ENCODE data around the gene ZNHIT3. TPM values are rescaled to one million over a fixed set of nuclear protein-coding genes. Genes with fewer than 3 reads are reported as not detected.

The ZNHIT3 gene
- total RNA-seq, 2 donors from 2014 or later = 29.0 to 31.6 TPM

DNA sequence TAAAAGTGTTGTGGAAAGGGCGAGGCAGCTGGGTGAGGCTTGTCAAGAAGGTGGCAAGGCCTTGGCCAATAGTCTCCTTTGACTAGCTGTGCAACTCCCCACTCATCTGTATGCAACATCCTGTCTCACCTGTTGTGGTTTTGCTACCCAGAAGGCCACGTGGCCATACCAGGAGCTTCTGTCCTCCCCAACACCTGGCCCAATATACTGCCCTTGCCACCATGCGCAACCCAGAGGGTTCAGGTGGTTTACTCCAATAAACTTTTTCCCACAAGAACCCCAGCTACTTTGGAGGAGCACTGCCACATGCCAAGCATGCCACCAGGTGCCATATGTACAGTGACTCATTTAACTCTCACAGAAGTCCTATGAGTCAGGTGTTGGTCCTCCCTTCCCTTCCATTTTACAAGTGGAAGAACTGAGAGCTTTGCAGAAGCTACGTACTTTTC lies 38.0 kb downstream of the ZNHIT3 start:
- Histone ChIP-seq H3K4me3 (no peak overlapping the region), H3K9me3 (no peaks in the 10 kb centered on the region), H3K4me1 (no peaks in the 10 kb centered on the region), H3K9ac (ENCODE audit: low read depth in 2 of 2, low read length in 2 of 2) (no peak overlapping the region), H3K27ac (no peak overlapping the region), H3K27me3 (no peaks in the 10 kb centered on the region), H3K36me3 (no peaks in the 10 kb centered on the region)
- DNase-seq = no peak
- TF ChIP-seq, protein P1, sequence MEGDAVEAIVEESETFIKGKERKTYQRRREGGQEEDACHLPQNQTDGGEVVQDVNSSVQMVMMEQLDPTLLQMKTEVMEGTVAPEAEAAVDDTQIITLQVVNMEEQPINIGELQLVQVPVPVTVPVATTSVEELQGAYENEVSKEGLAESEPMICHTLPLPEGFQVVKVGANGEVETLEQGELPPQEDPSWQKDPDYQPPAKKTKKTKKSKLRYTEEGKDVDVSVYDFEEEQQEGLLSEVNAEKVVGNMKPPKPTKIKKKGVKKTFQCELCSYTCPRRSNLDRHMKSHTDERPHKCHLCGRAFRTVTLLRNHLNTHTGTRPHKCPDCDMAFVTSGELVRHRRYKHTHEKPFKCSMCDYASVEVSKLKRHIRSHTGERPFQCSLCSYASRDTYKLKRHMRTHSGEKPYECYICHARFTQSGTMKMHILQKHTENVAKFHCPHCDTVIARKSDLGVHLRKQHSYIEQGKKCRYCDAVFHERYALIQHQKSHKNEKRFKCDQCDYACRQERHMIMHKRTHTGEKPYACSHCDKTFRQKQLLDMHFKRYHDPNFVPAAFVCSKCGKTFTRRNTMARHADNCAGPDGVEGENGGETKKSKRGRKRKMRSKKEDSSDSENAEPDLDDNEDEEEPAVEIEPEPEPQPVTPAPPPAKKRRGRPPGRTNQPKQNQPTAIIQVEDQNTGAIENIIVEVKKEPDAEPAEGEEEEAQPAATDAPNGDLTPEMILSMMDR (IDR thresholded peaks at IDR 0.05) = no peak
- intact Hi-C loops (cut with DNase I) = no loop called here

DNA sequence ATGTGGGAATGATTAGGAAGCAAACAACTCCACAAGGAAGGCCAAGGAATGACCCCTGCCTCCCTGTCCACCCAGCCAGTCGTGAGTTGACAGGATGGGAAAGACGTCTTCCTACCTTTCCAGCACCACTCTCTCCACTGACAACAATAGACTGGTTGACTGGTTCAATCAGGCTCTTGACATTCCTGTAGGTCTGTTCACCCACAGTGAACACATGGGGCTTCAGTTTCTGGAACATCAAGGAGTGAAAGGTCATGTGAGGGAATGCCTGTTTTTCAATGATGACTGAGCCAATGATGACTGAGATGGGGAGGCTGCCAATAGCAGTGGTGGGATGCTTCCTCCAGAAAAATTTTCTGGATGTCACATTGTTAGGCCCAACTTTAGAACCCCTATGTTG lies 38.6 kb downstream of the ZNHIT3 start:
- H3K4me3 ChIP-seq = no peak overlapping the region
- intact Hi-C loops (cut with DNase I) = no loop called here
- no peaks in the 10 kb centered on the region for H3K27me3 ChIP-seq
- TF ChIP-seq, protein P1 (IDR thresholded peaks at IDR 0.05) = no peak
- no peaks in the 10 kb centered on the region for H3K36me3 ChIP-seq
- H3K9me3 ChIP-seq = no peaks in the 10 kb centered on the region
- no peak overlapping the region for H3K27ac ChIP-seq
- no peak overlapping the region for H3K9ac ChIP-seq (ENCODE audit: low read depth in 2 of 2, low read length in 2 of 2)
- H3K4me1 ChIP-seq = no peaks in the 10 kb centered on the region
- DNase-seq = no peak

DNA sequence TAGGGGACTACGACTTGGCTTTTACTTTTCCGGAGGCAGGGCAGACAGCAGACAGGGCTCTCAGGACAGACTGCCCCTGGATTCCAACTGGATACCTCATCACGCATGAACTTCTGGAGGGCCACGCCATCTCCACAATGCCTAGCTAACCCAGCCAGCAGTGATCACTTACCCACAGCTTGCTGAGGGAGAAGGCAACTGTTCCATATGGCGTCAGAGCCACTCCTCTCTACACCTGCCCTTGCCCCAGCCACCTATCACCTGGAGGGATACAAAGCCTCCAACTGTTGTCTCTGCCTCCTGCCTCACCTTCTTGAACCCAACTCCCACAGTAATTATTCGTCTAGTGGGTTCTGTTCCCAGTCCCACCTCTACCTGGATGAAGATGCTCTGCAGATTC lies 39.4 kb downstream of the ZNHIT3 start:
- intact Hi-C loops (cut with DNase I) = no loop called here
- Histone ChIP-seq H3K4me1 (no peaks in the 10 kb centered on the region), H3K36me3 (no peaks in the 10 kb centered on the region), H3K9me3 (no peaks in the 10 kb centered on the region), H3K4me3 (no peak overlapping the region), H3K9ac (ENCODE audit: low read depth in 2 of 2, low read length in 2 of 2) (no peak overlapping the region), H3K27ac (no peak overlapping the region), H3K27me3 (no peaks in the 10 kb centered on the region)
- no peak for DNase-seq
- TF ChIP-seq, protein P1 (IDR thresholded peaks at IDR 0.05) = no peak

DNA sequence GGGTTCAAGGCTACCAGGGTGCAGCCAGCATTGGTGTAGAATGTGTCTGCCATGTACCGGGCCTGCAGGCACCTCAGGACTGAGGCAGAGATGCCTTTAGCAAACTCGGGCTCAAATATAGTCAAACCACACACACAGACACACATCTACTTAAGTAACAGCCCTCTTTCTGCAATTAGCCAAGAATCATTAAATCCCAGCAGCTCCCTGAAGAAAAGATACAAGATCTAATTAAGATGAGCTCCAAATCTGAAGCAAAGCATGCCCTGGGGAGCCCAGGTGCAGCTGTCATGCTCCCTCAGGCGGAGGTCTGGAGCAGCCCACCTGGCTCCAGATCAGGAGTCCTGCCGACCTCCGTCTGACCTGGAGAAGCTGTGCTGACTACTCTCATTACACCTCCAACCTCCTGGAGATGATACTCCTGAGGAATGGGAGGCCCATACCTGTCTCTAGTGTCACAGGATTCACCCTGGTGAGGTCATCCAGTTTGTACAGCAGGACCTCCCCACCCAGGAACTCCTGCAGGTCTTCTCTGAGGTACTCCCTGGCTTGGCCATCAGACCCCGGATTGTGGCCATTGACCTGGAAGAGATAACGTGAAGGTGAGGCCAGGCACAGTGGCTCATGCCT lies 41.3 kb downstream of the ZNHIT3 start:
- H3K27me3 ChIP-seq = no peaks in the 10 kb centered on the region
- no peak overlapping the region for H3K27ac ChIP-seq
- H3K4me3 ChIP-seq = no peak overlapping the region
- H3K9me3 ChIP-seq = no peaks in the 10 kb centered on the region
- TF ChIP-seq, protein P1 (IDR thresholded peaks at IDR 0.05) = no peak
- no peak for DNase-seq
- intact Hi-C loops (cut with DNase I) = no loop called here
- no peak overlapping the region for H3K9ac ChIP-seq (ENCODE audit: low read depth in 2 of 2, low read length in 2 of 2)
- no peaks in the 10 kb centered on the region for H3K4me1 ChIP-seq
- H3K36me3 ChIP-seq = no peaks in the 10 kb centered on the region

DNA sequence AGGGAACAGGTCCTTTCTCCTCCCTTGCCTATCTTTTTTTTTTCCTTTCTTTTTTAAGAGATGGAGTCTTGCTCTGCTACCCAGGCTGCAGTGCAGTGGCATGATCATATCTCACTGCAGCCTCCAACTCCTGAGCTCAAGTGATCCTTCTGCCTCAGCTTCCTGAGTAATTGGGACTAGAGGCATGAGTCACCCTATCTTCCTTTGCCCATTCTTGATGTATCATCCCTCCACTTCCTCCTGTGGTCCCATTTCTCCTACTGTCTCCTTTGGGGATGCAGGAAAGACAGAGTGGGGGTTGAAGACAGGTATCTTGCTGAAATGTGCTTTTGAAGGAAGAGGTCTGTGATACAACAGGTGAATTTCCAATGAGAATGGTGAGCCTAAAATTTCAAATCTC lies 42.6 kb downstream of the ZNHIT3 start:
- no peak overlapping the region for H3K4me3 ChIP-seq
- peaks cover 4% of the 10 kb centered on the region for H3K4me1 ChIP-seq
- no peak overlapping the region for H3K27ac ChIP-seq
- DNase-seq = no peak
- H3K27me3 ChIP-seq = no peaks in the 10 kb centered on the region
- TF ChIP-seq, protein P1 (IDR thresholded peaks at IDR 0.05) = no peak
- no peak overlapping the region for H3K9ac ChIP-seq (ENCODE audit: low read depth in 2 of 2, low read length in 2 of 2)
- intact Hi-C loops (cut with DNase I) = no loop called here
- no peaks in the 10 kb centered on the region for H3K9me3 ChIP-seq
- H3K36me3 ChIP-seq = no peaks in the 10 kb centered on the region
